Spleen (tissue), 11 donors: ENCODE measurements around the gene GSTM5. TPM values are rescaled to one million over a fixed set of nuclear protein-coding genes. Genes with fewer than 3 reads are reported as not detected.
A peak's percentile ranks its signal among the peaks of the same experiment; 100 is the strongest.

Experiments
- DNase-seq: peaks from one replicate; pipeline ENCODE4 v3.0.0-alpha.2; 2020
- H3K27ac ChIP-seq, 8 donors: fragments of 200-600 bp; sonication (generic) in 7 of 8; 1 replicate in 4 of 8; 2 replicates in 4 of 8; pipeline versions ENCODE4 v1.5.0 to v1.8.0; 2016 to 2021; ENCODE audit warnings: inconsistent platforms in 4 of 8, mild to moderate bottlenecking in 4 of 8, moderate library complexity in 1 of 8
- H3K27me3 ChIP-seq, 7 donors: fragments of 200-600 bp; sonication (generic) in 6 of 7; replicated peaks in 1 of 7; 1 replicate in 4 of 7; 2 replicates in 3 of 7; pipeline versions ENCODE4 v1.5.0 to v1.8.0; 2016 to 2021; ENCODE audit warnings: inconsistent platforms in 3 of 7, mild to moderate bottlenecking in 1 of 7
- H3K36me3 ChIP-seq, 6 donors: fragments of 200-600 bp; sonication (generic) in 5 of 6; 1 replicate in 4 of 6; 2 replicates in 2 of 6; pipeline versions ENCODE4 v1.5.0 to v1.8.0; 2016 to 2021; ENCODE audit warnings: inconsistent platforms in 2 of 6
- H3K4me1 ChIP-seq, 6 donors: fragments of 200-600 bp; sonication (generic) in 5 of 6; 1 replicate in 3 of 6; 2 replicates in 3 of 6; pipeline versions ENCODE4 v1.5.0 to v1.8.0; 2016 to 2021; ENCODE audit warnings: inconsistent platforms in 3 of 6
- H3K4me3 ChIP-seq, 8 donors: fragments of 200-600 bp; sonication (generic) in 7 of 8; 1 replicate in 4 of 8; 2 replicates in 4 of 8; pipeline versions ENCODE4 v1.5.0 to v1.8.0; 2016 to 2021; ENCODE audit warnings: inconsistent platforms in 4 of 8, mild to moderate bottlenecking in 4 of 8, moderate library complexity in 2 of 8
- H3K9me3 ChIP-seq, 8 donors: fragments of 200-600 bp; sonication (generic) in 7 of 8; 1 replicate in 4 of 8; 2 replicates in 4 of 8; pipeline versions ENCODE4 v1.5.0 to v1.8.0; 2016 to 2021; ENCODE audit warnings: inconsistent platforms in 4 of 8
- CTCF ChIP-seq, 11 experiments: fragments of 200-600 bp in 7 of 11; fragments of 450-650 bp in 4 of 11; sonication (generic) in 4 of 11; IDR thresholded peaks in 8 of 11; conservative IDR thresholded peaks in 3 of 11; 1 replicate in 7 of 11; 2 replicates in 4 of 11; pipeline versions ENCODE4 v1.4.0 to v1.8.0; 2016 to 2021; ENCODE audit warnings: antibody characterized with exemption in 11 of 11, inconsistent platforms in 4 of 11, mild to moderate bottlenecking in 1 of 11
- POLR2A ChIP-seq, 3 donors: fragments of 450-650 bp; IDR thresholded peaks; one replicate each; pipeline ENCODE4 v1.5.1; 2017; ENCODE audit warnings: antibody characterized with exemption in 3 of 3, mild to moderate bottlenecking in 1 of 3
- POLR2AphosphoS5 ChIP-seq, 3 donors: sonication (generic); formaldehyde crosslinking; IDR thresholded peaks; one replicate each; pipeline ENCODE4 v1.5.1; 2017; ENCODE audit warnings: antibody characterized with exemption in 3 of 3
- WGBS, 5 donors: extraction: QIAGEN DNeasy Blood & Tissue Kit in 3 of 5; methylation state at CpG; one replicate each; pipeline versions ENCODE4 v1.1.5 to v1.1.7; 2013 to 2018; 5-methylcytosine and 5-hydroxymethylcytosine counted together
- intact Hi-C: fragments of 100-400 bp; cut with DNase I; formaldehyde crosslinking; loops from one replicate; pipeline ENCODE4 v1.15.0; 2023; ENCODE audit warnings: low total_unique reads
- polyA plus RNA-seq, 3 donors: library from polyadenylated mRNA; stranded (reverse); fragments of 200-250 nt; gene quantifications; one replicate each; pipeline ENCODE4 v1.2.1, GENCODE V29; 2013
- total RNA-seq, 7 donors: library from RNA; depleted of rRNA in 3 of 7; stranded (reverse); fragments of >200 nt in 3 of 7; fragmentation: NEBNext Ultra II Directional in 4 of 7; extraction: Animal tissue kit (Norgen Biotek cat#: 25700) in 4 of 7; gene quantifications; one replicate each; pipeline versions ENCODE4 v1.1.0 to v1.2.1, GENCODE V29; 2016 to 2021
- donor health status: healthy with polysubstance abuse.
- donor health status: DM: no; HTN: no; CAD: no; lungs with moderate emphysema.
- donor health status: DM: no; HTN: no; CAD: no.
- donor health status: Bipolar disorder and iron deficiency.
- donor health status: healthy.
- donor health status: DM: no; HTN: no; CAD: no.
- donor health status: DM: yes; HTN: yes; CAD: no.

Gene GSTM5
- total and polyA plus RNA-seq, 10 donors = 1.4 to 13.1 (median 3.5) TPM

GRCh38 chr1:109760581-109761226 is 48.7 kb downstream of the GSTM5 start:
- H3K36me3 ChIP-seq = no peaks in the 10 kb centered on the region
- WGBS, 5 donors = 85 to 97% (median 93%) methylated on average over 6 to 7 of the region's 7 CpGs
- TF ChIP-seq POLR2AphosphoS5 (IDR thresholded peaks at IDR 0.05) (no peak), CTCF (IDR thresholded peaks at IDR 0.05 in 8 of 11, conservative IDR thresholded peaks at IDR 0.05 in 3 of 11) (no peak), POLR2A (IDR thresholded peaks at IDR 0.05) (no peak)
- DNase-seq = peak; percentile 47
- intact Hi-C loops = no loop called here
- H3K4me1 ChIP-seq = peaks cover 0 to 20% (median 5%) of the 10 kb centered on the region in 6 donors
- H3K9me3 ChIP-seq = no peaks in the 10 kb centered on the region
- no peaks in the 10 kb centered on the region for H3K27me3 ChIP-seq
- no peak overlapping the region for H3K4me3 ChIP-seq
- no peak overlapping the region for H3K27ac ChIP-seq

GRCh38 chr1:109761227-109762038 is 49.4 kb downstream of the GSTM5 start:
- TF ChIP-seq POLR2A (IDR thresholded peaks at IDR 0.05) = no peak
- no peak for TF ChIP-seq POLR2AphosphoS5 (IDR thresholded peaks at IDR 0.05)
- TF ChIP-seq CTCF (IDR thresholded peaks at IDR 0.05 in 8 of 11, conservative IDR thresholded peaks at IDR 0.05 in 3 of 11) = no peak
- peak; percentile 65 for DNase-seq
- Histone ChIP-seq H3K36me3 (no peaks in the 10 kb centered on the region), H3K9me3 (no peaks in the 10 kb centered on the region), H3K27me3 (no peaks in the 10 kb centered on the region), H3K4me1 (peaks cover 0 to 21% (median 5%) of the 10 kb centered on the region in 6 donors), H3K4me3 (no peak overlapping the region), H3K27ac (no peak overlapping the region)
- intact Hi-C loops = no loop called here
- WGBS, 5 donors = 83 to 91% (median 89%) methylated on average over 11 to 14 of the region's 14 CpGs

- no peaks in the 10 kb centered on the region for H3K9me3 ChIP-seq
- DNase-seq = no peak
- 58 to 82% (median 75%) methylated on average over 4 to 7 of the region's 7 CpGs for WGBS, 5 donors
- H3K27ac ChIP-seq = no peak overlapping the region
- no peak for TF ChIP-seq POLR2AphosphoS5 (IDR thresholded peaks at IDR 0.05)
- TF ChIP-seq CTCF (IDR thresholded peaks at IDR 0.05 in 8 of 11, conservative IDR thresholded peaks at IDR 0.05 in 3 of 11) = no peak
- no peak for TF ChIP-seq POLR2A (IDR thresholded peaks at IDR 0.05)
- intact Hi-C loops = no loop called here
- no peaks in the 10 kb centered on the region for H3K27me3 ChIP-seq
- no peaks in the 10 kb centered on the region for H3K36me3 ChIP-seq
- no peak overlapping the region for H3K4me3 ChIP-seq
- peaks cover 0 to 21% (median 5%) of the 10 kb centered on the region in 6 donors for H3K4me1 ChIP-seq
Measured at GRCh38 chr1:109762039-109762585, 50.1 kb downstream of the GSTM5 start.
